CD1c-positive myeloid dendritic cell (primary cell): ENCODE results near the gene PTPRT.

ENCODE experiments used
- DNase-seq: peaks from one replicate; pipeline ENCODE4 v3.0.0-alpha.2; 2016; ENCODE audit errors: extremely low spot score

PTPRT gene

GRCh38 chr20:42461965-42462593 lies 727.6 kb downstream of the PTPRT start:
- peak; percentile 24 for DNase-seq

- DNase-seq: no peak
These were observed 728.4 kb downstream of the PTPRT start for GRCh38 chr20:42461291-42461690.

GRCh38 chr20:42447270-42447669 lies 742.4 kb downstream of the PTPRT start:
- DNase-seq: no peak

GRCh38 chr20:42444799-42445198 lies 744.9 kb downstream of the PTPRT start:
- no peak for DNase-seq

- DNase-seq: no peak
These were observed 746.5 kb downstream of the PTPRT start for GRCh38 chr20:42443200-42443599.

GRCh38 chr20:42442716-42443115 lies 747.0 kb downstream of the PTPRT start:
- DNase-seq: no peak

- no peak for DNase-seq
These were observed 747.8 kb downstream of the PTPRT start for GRCh38 chr20:42441864-42442331.

GRCh38 chr20:42441196-42441863 lies 748.4 kb downstream of the PTPRT start:
- no peak for DNase-seq

- DNase-seq: peak; percentile 5
These were observed 754.5 kb downstream of the PTPRT start for GRCh38 chr20:42435230-42435629.

- no peak for DNase-seq
These were observed 757.0 kb downstream of the PTPRT start for GRCh38 chr20:42432496-42433334.

GRCh38 chr20:42430598-42430997 lies 759.1 kb downstream of the PTPRT start:
- DNase-seq: no peak

GRCh38 chr20:42429761-42430458 lies 759.8 kb downstream of the PTPRT start:
- no peak for DNase-seq

GRCh38 chr20:42419814-42420532 lies 769.7 kb downstream of the PTPRT start:
- no peak for DNase-seq

GRCh38 chr20:42406826-42407225 lies 782.9 kb downstream of the PTPRT start:
- no peak for DNase-seq

GRCh38 chr20:42402455-42402854 lies 787.3 kb downstream of the PTPRT start:
- DNase-seq: no peak

GRCh38 chr20:42401613-42402012 lies 788.1 kb downstream of the PTPRT start:
- no peak for DNase-seq

GRCh38 chr20:42399802-42400201 lies 789.9 kb downstream of the PTPRT start:
- DNase-seq: no peak

- DNase-seq: no peak
These were observed 797.3 kb downstream of the PTPRT start for GRCh38 chr20:42392442-42392841.

GRCh38 chr20:42391807-42392206 lies 797.9 kb downstream of the PTPRT start:
- DNase-seq: no peak

- DNase-seq: no peak
These were observed 809.4 kb downstream of the PTPRT start for GRCh38 chr20:42380287-42380686.

GRCh38 chr20:42379385-42379784 lies 810.3 kb downstream of the PTPRT start:
- DNase-seq: no peak
